GM18508 (cell line): ENCODE data around the gene SLCO2A1.

ENCODE experiments used
- ATAC-seq: cut with Tn5 transposase; IDR thresholded peaks from one replicate; pipeline ENCODE4 v1.9.1; 2021; ENCODE audit warnings: moderate number of reproducible peaks; ENCODE audit not compliant: insufficient read depth, unreplicated experiment

The SLCO2A1 gene

GRCh38 chr3:133984975-133985374 lies 44.8 kb downstream of the SLCO2A1 start:
- ATAC-seq = no peak

GRCh38 chr3:133983576-133984560 lies 45.9 kb downstream of the SLCO2A1 start:
- ATAC-seq = no peak

- ATAC-seq = no peak
These were observed 46.6 kb downstream of the SLCO2A1 start for GRCh38 chr3:133983126-133983525.

- ATAC-seq = no peak
These were observed 49.2 kb downstream of the SLCO2A1 start for GRCh38 chr3:133980550-133980949.

- ATAC-seq = no peak
These were observed 49.7 kb downstream of the SLCO2A1 start for GRCh38 chr3:133980035-133980434.

GRCh38 chr3:133979553-133979952 lies 50.2 kb downstream of the SLCO2A1 start:
- ATAC-seq = no peak

- no peak for ATAC-seq
These were observed 52.2 kb downstream of the SLCO2A1 start for GRCh38 chr3:133977568-133977967.

GRCh38 chr3:133973249-133973980 lies 56.3 kb downstream of the SLCO2A1 start:
- no peak for ATAC-seq

- no peak for ATAC-seq
These were observed 57.6 kb downstream of the SLCO2A1 start for GRCh38 chr3:133972156-133972555.

GRCh38 chr3:133970916-133971315 lies 58.8 kb downstream of the SLCO2A1 start:
- ATAC-seq = no peak

- ATAC-seq = no peak
These were observed 59.4 kb downstream of the SLCO2A1 start for GRCh38 chr3:133970339-133970738.

GRCh38 chr3:133967992-133968892 lies 61.5 kb downstream of the SLCO2A1 start:
- no peak for ATAC-seq

GRCh38 chr3:133966954-133967353 lies 62.8 kb downstream of the SLCO2A1 start:
- ATAC-seq = no peak

- no peak for ATAC-seq
These were observed 63.8 kb downstream of the SLCO2A1 start for GRCh38 chr3:133965906-133966305.

- ATAC-seq = no peak
These were observed 64.6 kb downstream of the SLCO2A1 start for GRCh38 chr3:133965013-133965570.

GRCh38 chr3:133964547-133964946 lies 65.2 kb downstream of the SLCO2A1 start:
- no peak for ATAC-seq

GRCh38 chr3:133963657-133964396 lies 65.9 kb downstream of the SLCO2A1 start:
- ATAC-seq = no peak

- ATAC-seq = no peak
These were observed 66.9 kb downstream of the SLCO2A1 start for GRCh38 chr3:133962849-133963248.

- no peak for ATAC-seq
These were observed 71.5 kb downstream of the SLCO2A1 start for GRCh38 chr3:133958071-133958805.
